Bronchial epithelial cell (primary cell): ENCODE data around the gene CDH13. TPM values are rescaled to one million over a fixed set of nuclear protein-coding genes. Genes with fewer than 3 reads are reported as not detected.

Experiments used
- DNase-seq: peaks from one replicate; pipeline ENCODE4 v3.0.0-alpha.2; 2010; ENCODE audit warnings: low read depth
- FAIRE-seq: peaks from 2 replicates; lab custom pipeline; 2011; peaks lifted over from hg19 to GRCh38; lab: Jason Lieb, UNC
- H3K27me3 ChIP-seq: 2 replicates; pipeline ENCODE4 v1.5.1; 2011; ENCODE audit warnings: low read length; ENCODE audit not compliant: control insufficient read depth, insufficient read depth
- H3K36me3 ChIP-seq: 2 replicates; pipeline ENCODE4 v1.5.1; 2011; ENCODE audit warnings: low read length; ENCODE audit not compliant: control insufficient read depth, insufficient read depth
- H3K4me3 ChIP-seq: 2 replicates; pipeline ENCODE4 v1.5.1; 2011; ENCODE audit warnings: mild to moderate bottlenecking, low read depth, low read length, control low read depth
- total RNA-seq: library from RNA; depleted of rRNA; stranded (reverse); fragments of >200 nt; gene quantifications from 2 replicates; pipeline ENCODE4 v1.2.1, GENCODE V29; 2014
- TF ChIP-seq, protein P1 (sequence below): IDR thresholded peaks from 2 replicates; pipeline ENCODE4 v1.5.1; 2011; ENCODE audit warnings: mild to moderate bottlenecking, moderate library complexity, low read length, control low read depth, inconsistent platforms; ENCODE audit not compliant: insufficient read depth, severe bottlenecking

CDH13 gene
- total RNA-seq, 1 donor from 2014 or later: 31.3 TPM

DNA sequence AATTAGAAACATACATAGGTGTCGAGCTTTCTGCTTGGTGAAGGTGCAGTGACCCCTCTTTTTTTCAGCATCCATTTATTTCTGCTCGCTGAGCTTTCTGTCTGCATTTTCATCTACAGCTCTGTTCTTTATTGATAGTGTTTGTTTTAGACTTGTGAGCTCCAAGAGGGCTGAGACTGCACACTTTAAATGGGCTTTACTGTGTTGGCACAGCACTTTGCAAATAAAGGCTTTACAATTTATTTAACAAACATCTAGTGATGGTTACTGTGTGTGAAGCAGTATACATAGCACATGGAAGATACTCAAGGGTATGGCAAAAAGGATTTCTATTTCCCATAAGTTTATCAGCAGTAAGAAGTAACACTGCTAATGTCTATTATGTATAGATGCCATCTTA, 617.3 kb downstream of the CDH13 start:
- H3K36me3 ChIP-seq: no peaks in the 10 kb centered on the region
- TF ChIP-seq, protein P1, sequence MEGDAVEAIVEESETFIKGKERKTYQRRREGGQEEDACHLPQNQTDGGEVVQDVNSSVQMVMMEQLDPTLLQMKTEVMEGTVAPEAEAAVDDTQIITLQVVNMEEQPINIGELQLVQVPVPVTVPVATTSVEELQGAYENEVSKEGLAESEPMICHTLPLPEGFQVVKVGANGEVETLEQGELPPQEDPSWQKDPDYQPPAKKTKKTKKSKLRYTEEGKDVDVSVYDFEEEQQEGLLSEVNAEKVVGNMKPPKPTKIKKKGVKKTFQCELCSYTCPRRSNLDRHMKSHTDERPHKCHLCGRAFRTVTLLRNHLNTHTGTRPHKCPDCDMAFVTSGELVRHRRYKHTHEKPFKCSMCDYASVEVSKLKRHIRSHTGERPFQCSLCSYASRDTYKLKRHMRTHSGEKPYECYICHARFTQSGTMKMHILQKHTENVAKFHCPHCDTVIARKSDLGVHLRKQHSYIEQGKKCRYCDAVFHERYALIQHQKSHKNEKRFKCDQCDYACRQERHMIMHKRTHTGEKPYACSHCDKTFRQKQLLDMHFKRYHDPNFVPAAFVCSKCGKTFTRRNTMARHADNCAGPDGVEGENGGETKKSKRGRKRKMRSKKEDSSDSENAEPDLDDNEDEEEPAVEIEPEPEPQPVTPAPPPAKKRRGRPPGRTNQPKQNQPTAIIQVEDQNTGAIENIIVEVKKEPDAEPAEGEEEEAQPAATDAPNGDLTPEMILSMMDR: no peak
- no peak for FAIRE-seq
- H3K27me3 ChIP-seq: no peaks in the 10 kb centered on the region
- no peak for DNase-seq
- no peak overlapping the region for H3K4me3 ChIP-seq

DNA sequence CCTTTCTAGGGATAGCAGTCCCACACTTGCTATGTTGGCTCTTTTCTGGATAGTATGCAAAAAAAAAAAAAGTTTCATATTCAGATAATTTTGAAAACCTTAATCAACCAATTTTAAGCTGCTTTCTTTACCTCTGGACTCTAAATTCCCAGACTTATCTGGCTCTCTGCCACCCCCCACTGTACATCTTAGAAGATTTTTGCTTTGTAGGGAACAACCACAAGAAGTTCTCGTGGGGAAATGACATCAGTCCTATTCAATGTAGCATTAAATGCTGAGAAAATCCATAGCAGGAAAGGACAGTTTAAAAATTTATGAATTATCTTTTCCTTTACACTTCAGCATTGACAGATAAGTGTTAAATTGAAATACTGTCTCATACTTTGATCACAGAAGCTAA, 618.3 kb downstream of the CDH13 start:
- no peak overlapping the region for H3K4me3 ChIP-seq
- DNase-seq (no peak), FAIRE-seq (no peak)
- no peaks in the 10 kb centered on the region for H3K36me3 ChIP-seq
- TF ChIP-seq, protein P1: no peak
- no peaks in the 10 kb centered on the region for H3K27me3 ChIP-seq

DNA sequence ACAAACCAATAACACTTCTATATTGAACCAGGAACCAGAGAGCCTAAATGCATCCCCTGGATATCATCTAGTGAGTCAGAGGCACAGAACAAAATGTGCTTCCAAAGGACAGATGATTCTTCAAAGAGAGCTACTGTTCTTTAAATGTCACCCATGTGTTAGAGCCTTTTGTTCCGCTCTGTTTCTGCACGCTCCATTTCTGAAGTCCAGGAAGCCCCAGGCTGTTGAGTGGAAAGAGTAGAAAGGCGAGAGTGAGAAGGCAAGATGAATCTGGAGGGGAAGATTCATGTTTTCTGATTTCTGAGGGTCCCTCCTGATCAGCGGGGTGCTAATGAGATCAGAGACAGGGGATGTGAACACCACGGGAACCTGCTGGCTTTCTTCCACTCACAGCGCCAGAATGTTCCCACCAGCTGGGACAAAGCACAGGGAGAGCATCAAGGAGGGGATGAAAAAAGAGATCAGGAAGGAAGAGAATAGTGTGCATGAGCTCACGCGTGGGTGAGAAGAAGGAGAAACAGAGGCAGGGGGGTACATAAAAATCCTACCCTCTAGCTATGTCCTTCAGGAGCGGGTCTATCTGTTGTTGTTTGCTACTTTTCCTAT, 621.1 kb downstream of the CDH13 start:
- FAIRE-seq (no peak), DNase-seq (no peak)
- Histone ChIP-seq H3K27me3 (no peaks in the 10 kb centered on the region), H3K4me3 (no peak overlapping the region), H3K36me3 (no peaks in the 10 kb centered on the region)
- TF ChIP-seq, protein P1: no peak

DNA sequence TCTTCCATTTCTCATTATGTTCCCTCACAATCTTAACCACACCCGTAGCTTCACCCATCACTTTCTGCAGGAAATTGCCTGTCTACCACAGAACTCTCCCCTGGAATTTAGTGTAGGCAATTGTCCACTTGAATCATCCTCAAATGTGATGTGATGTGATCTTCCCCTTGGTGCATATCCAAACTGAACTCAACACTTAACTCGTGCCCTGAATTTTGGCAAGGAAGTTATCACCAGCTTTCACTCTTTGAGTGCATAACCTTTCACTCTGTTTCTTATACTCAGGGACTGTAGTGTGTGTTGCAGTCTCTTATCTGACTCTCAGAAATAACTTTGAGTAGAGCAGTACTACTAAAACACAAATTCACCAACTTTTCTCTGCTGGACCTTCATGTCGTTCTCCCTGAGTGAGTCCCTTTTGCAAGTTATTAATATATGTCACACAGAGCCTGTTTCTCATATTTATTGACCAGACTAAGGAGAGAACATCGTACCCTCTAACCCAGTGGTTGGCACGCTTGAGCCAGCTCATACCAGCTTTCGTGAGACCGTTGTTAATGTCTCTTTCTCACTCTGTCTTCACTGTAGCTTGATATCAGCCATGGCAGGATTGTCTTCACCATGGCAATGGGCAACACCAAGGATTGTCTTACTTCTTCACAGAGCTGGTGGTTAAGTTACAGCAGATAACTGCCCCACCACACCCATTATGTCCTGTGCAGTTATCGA, 622.1 kb downstream of the CDH13 start:
- TF ChIP-seq, protein P1: no peak
- no peak for FAIRE-seq

DNA sequence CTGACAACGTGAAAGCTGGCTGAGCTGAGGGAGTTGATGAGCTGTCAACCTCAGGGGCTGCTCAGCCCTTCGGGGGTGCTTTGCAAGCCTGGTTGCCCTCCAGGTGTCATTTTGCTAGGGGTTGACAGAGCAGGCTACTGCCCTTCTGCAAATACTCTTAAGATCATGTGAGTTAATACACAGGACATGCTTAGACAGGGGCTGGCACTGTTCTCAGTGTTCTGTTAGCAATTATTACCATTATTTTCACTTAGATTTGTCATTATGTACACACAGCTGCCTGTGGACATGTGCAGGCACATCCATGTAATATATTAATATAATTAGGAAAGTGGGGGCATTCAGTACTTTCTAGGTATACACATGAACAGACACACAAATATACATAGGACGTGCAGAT, 626.8 kb downstream of the CDH13 start:
- DNase-seq: peak; percentile 90
- Histone ChIP-seq H3K4me3 (no peak overlapping the region), H3K27me3 (no peaks in the 10 kb centered on the region), H3K36me3 (no peaks in the 10 kb centered on the region)
- no peak for FAIRE-seq
- TF ChIP-seq, protein P1: no peak

More for the DNA sequence above, 622.1 kb downstream of the CDH13 start:
- H3K27me3 ChIP-seq: no peaks in the 10 kb centered on the region
- H3K36me3 ChIP-seq: no peaks in the 10 kb centered on the region
- no peak for DNase-seq
- no peak overlapping the region for H3K4me3 ChIP-seq
